IMR-90 (cell line): ENCODE measurements around the gene RBMS2. TPM values are rescaled to one million over a fixed set of nuclear protein-coding genes. Genes with fewer than 3 reads are reported as not detected.

ENCODE experiments used
- ATAC-seq: fragments of 200-7000 bp; cut with Tn5 transposase; 2 replicates; pipeline ENCODE4 v1.9.1; 2020; ENCODE audit warnings: low read depth, mild to moderate bottlenecking, moderate library complexity
- BruUV-seq: library from RNA; stranded (reverse); fragments of 400-500 nt; replicated peaks from 2 replicates; lab custom pipeline; 2021; lab: Mats Ljungman, UMichigan
- CTCF ChIA-PET: fragments of 300-600 bp; formaldehyde crosslinking; extraction: SDS; loops from one replicate; lab custom pipeline; 2021; ENCODE audit warnings: antibody characterized with exemption; lab: Yijun Ruan, JAX
- POLR2A ChIA-PET: fragments of 300-600 bp; sonication (Branson Sonifier 250); formaldehyde crosslinking; loops from one replicate; lab custom pipeline; 2022; ENCODE audit warnings: antibody characterized with exemption; ENCODE audit not compliant: unreplicated experiment; lab: Charles Lee
- DNase-seq: peaks from one replicate; pipeline ENCODE4 v3.0.0; 2013
- H2AFZ ChIP-seq: replicated peaks from 2 replicates; pipeline ENCODE3; 2013; ENCODE audit warnings: low read length, mild to moderate bottlenecking; ENCODE audit not compliant: poor library complexity
- H2AK5ac ChIP-seq: 2 replicates; pipeline ENCODE4 v1.6.1; 2013; ENCODE audit warnings: low read depth, low read length, inconsistent platforms
- H2AK9ac ChIP-seq: replicated peaks from 2 replicates; pipeline ENCODE3; 2013; ENCODE audit warnings: mild to moderate bottlenecking, low read depth, low read length, moderate library complexity; ENCODE audit not compliant: poor library complexity
- H2BK120ac ChIP-seq: 2 replicates; pipeline ENCODE4 v1.6.1; 2013; ENCODE audit warnings: low read depth, low read length, inconsistent platforms
- H2BK15ac ChIP-seq: 3 replicates; pipeline ENCODE4 v1.6.1; 2013; ENCODE audit warnings: low read depth, low read length, inconsistent platforms
- H2BK20ac ChIP-seq: 2 replicates; pipeline ENCODE4 v1.6.1; 2013; ENCODE audit warnings: low read depth, mild to moderate bottlenecking, inconsistent platforms, low read length, moderate library complexity
- H2BK5ac ChIP-seq: 2 replicates; pipeline ENCODE4 v1.6.1; 2013; ENCODE audit warnings: mild to moderate bottlenecking, low read depth, low read length, inconsistent platforms; ENCODE audit not compliant: poor library complexity, severe bottlenecking
- H3K14ac ChIP-seq: replicated peaks from 2 replicates; pipeline ENCODE4 v1.6.1; 2013; ENCODE audit warnings: low read depth, low read length, inconsistent platforms
- H3K18ac ChIP-seq: 2 replicates; pipeline ENCODE4 v1.6.1; 2013; ENCODE audit warnings: low read depth, low read length, control low read depth
- H3K23ac ChIP-seq: 2 replicates; pipeline ENCODE4 v1.6.1; 2013; ENCODE audit warnings: low read depth, low read length, inconsistent platforms
- H3K27ac ChIP-seq: 2 replicates; pipeline ENCODE4 v1.5.1; 2013; ENCODE audit warnings: mild to moderate bottlenecking, control low read depth, low read length; ENCODE audit not compliant: insufficient read depth
- H3K27me3 ChIP-seq: 2 replicates; pipeline ENCODE4 v1.6.1; 2013; ENCODE audit warnings: low read length; ENCODE audit not compliant: control insufficient read depth, insufficient read depth
- H3K36me3 ChIP-seq: 2 replicates; pipeline ENCODE4 v1.6.1; 2013; ENCODE audit warnings: low read length, mixed read lengths; ENCODE audit not compliant: control insufficient read depth, insufficient read depth
- H3K4ac ChIP-seq: 2 replicates; pipeline ENCODE4 v1.6.1; 2013; ENCODE audit warnings: low read depth, low read length, inconsistent platforms
- H3K4me1 ChIP-seq: 2 replicates; pipeline ENCODE4 v1.6.1; 2013; ENCODE audit warnings: low read length, mixed read lengths; ENCODE audit not compliant: control insufficient read depth, insufficient read depth
- H3K4me2 ChIP-seq: 2 replicates; pipeline ENCODE4 v1.6.1; 2013; ENCODE audit warnings: low read depth, mild to moderate bottlenecking, control low read depth, low read length, moderate library complexity
- H3K4me3 ChIP-seq: 2 replicates; pipeline ENCODE4 v1.5.1; 2013; ENCODE audit warnings: low read depth, mild to moderate bottlenecking, control low read depth, low read length, moderate library complexity; ENCODE audit not compliant: insufficient read depth
- H3K56ac ChIP-seq: 2 replicates; pipeline ENCODE4 v1.6.1; 2013; ENCODE audit warnings: low read length, inconsistent platforms; ENCODE audit not compliant: insufficient read depth; ENCODE audit errors: extremely low read depth
- H3K79me1 ChIP-seq, 2 experiments: 2 replicates each; pipeline ENCODE4 v1.6.1; 2013; ENCODE audit warnings: low read length in 2 of 2, inconsistent platforms in 1 of 2, low read depth in 1 of 2
- H3K9ac ChIP-seq: 2 replicates; pipeline ENCODE4 v1.6.1; 2013; ENCODE audit warnings: low read depth, low read length, control low read depth
- H3K9me1 ChIP-seq: 2 replicates; pipeline ENCODE4 v1.6.1; 2013; ENCODE audit warnings: low read length, inconsistent platforms; ENCODE audit not compliant: insufficient read depth
- H3K9me3 ChIP-seq: 2 replicates; pipeline ENCODE4 v1.6.1; 2013; ENCODE audit warnings: low read length; ENCODE audit not compliant: control insufficient read depth, insufficient read depth
- H4K20me1 ChIP-seq: 2 replicates; pipeline ENCODE4 v1.6.1; 2013; ENCODE audit warnings: low read length, inconsistent platforms; ENCODE audit not compliant: insufficient read depth
- H4K5ac ChIP-seq: 2 replicates; pipeline ENCODE4 v1.6.1; 2013; ENCODE audit warnings: mild to moderate bottlenecking, low read depth, low read length, control low read depth
- H4K8ac ChIP-seq, 2 experiments: 2 replicates each; pipeline ENCODE4 v1.6.1; 2013; ENCODE audit warnings: low read depth in 2 of 2, low read length in 2 of 2, control low read depth in 1 of 2, inconsistent platforms in 1 of 2
- H4K91ac ChIP-seq: 2 replicates; pipeline ENCODE4 v1.6.1; 2013; ENCODE audit warnings: low read depth, low read length, inconsistent platforms; ENCODE audit not compliant: insufficient read depth
- BHLHE40 ChIP-seq: fragments of 150-350 bp; IDR thresholded peaks from 2 replicates; pipeline ENCODE4 v1.6.1; 2016; ENCODE audit warnings: mild to moderate bottlenecking, low read depth, low read length
- CEBPB ChIP-seq: IDR thresholded peaks from 2 replicates; pipeline ENCODE4 v1.6.1; 2012; ENCODE audit warnings: low read depth, low read length, improper control_type of control experiment
- CHD1 ChIP-seq: IDR thresholded peaks from 2 replicates; pipeline ENCODE4 v1.6.1; 2012; ENCODE audit warnings: low read depth, low read length, improper control_type of control experiment
- FOS ChIP-seq: fragments of 150-350 bp; IDR thresholded peaks from 2 replicates; pipeline ENCODE4 v1.6.1; 2016; ENCODE audit warnings: low read depth, low read length
- MAFK ChIP-seq: IDR thresholded peaks from 2 replicates; pipeline ENCODE4 v1.6.1; 2012; ENCODE audit warnings: low read depth, low read length, improper control_type of control experiment
- MAZ ChIP-seq: IDR thresholded peaks from 2 replicates; pipeline ENCODE4 v1.6.1; 2012; ENCODE audit warnings: low read depth, mild to moderate bottlenecking, low read length, improper control_type of control experiment, moderate library complexity, borderline replicate concordance
- MXI1 ChIP-seq: IDR thresholded peaks from 2 replicates; pipeline ENCODE4 v1.6.1; 2012; ENCODE audit warnings: low read depth, mild to moderate bottlenecking, low read length, moderate library complexity, borderline replicate concordance
- NFE2L2 ChIP-seq: fragments of 150-350 bp; IDR thresholded peaks from 2 replicates; pipeline ENCODE4 v1.6.1; 2016; ENCODE audit warnings: low read depth, mild to moderate bottlenecking, low read length
- POLR2A ChIP-seq: IDR thresholded peaks from 2 replicates; pipeline ENCODE4 v1.6.1; 2012; ENCODE audit warnings: mild to moderate bottlenecking, low read depth, low read length
- RAD21 ChIP-seq: IDR thresholded peaks from 2 replicates; pipeline ENCODE4 v1.6.1; 2012; ENCODE audit warnings: low read length, improper control_type of control experiment
- RCOR1 ChIP-seq: IDR thresholded peaks from 2 replicates; pipeline ENCODE4 v1.6.1; 2012; ENCODE audit warnings: mild to moderate bottlenecking, low read length, improper control_type of control experiment; ENCODE audit not compliant: insufficient replicate concordance
- RFX5 ChIP-seq: IDR thresholded peaks from 2 replicates; pipeline ENCODE4 v1.8.0; 2012; ENCODE audit warnings: low read depth, mild to moderate bottlenecking, low read length, moderate library complexity
- SMC3 ChIP-seq: fragments of 150-350 bp; IDR thresholded peaks from 2 replicates; pipeline ENCODE4 v1.6.1; 2016; ENCODE audit warnings: low read depth, mild to moderate bottlenecking, antibody characterized with exemption, low read length, moderate library complexity
- WGBS, 2 experiments: methylation state at CpG; one replicate each; pipeline versions ENCODE4 v1.1.5 to v1.1.7; 2013; ENCODE audit warnings: missing lambda C conversion rate in 2 of 2; ENCODE audit not compliant: insufficient read length in 1 of 2; ENCODE audit errors: extremely low coverage in 2 of 2; 5-methylcytosine and 5-hydroxymethylcytosine counted together
- dilution Hi-C: fragments of 300-500 bp; cut with HindIII; formaldehyde crosslinking; loops from one replicate; pipeline ENCODE4 v1.14.3; 2018; ENCODE audit warnings: low sequenced_read_pairs; ENCODE audit not compliant: unreplicated experiment
- in situ Hi-C: fragments of 300-500 bp; cut with MboI; formaldehyde crosslinking; loops from 3 replicates; pipeline ENCODE4 v1.14.3; 2019; ENCODE audit warnings: low sequenced_read_pairs, inconsistent platforms, mixed read lengths
- intact Hi-C: fragments of 100-400 bp; cut with micrococcal nuclease; formaldehyde crosslinking; loops from 2 replicates; pipeline ENCODE4 v1.10.0; 2022
- polyA plus RNA-seq, 3 experiments: library from polyadenylated mRNA; depleted of rRNA; stranded (reverse); fragments of >200 nt; gene quantifications; 2 replicates each; pipeline ENCODE4 v1.2.3, GENCODE V29; 2012; ENCODE audit warnings: low replicate concordance in 1 of 3
- total RNA-seq: library from RNA; depleted of rRNA; stranded (reverse); fragments of >200 nt; gene quantifications from 2 replicates; pipeline ENCODE4 v1.2.3, GENCODE V29; 2012
- TF ChIP-seq, protein P1 (sequence below): fragments of 150-350 bp; IDR thresholded peaks from 2 replicates; pipeline ENCODE4 v1.6.1; 2017; ENCODE audit warnings: mild to moderate bottlenecking, antibody characterized with exemption, low read length, low read depth
- TF ChIP-seq, protein P2 (sequence below): conservative IDR thresholded peaks from 2 replicates; pipeline ENCODE4 v1.5.1; 2012; ENCODE audit warnings: mild to moderate bottlenecking, low read depth, low read length, improper control_type of control experiment
- TF ChIP-seq, protein P3 (sequence below): fragments of 150-350 bp; IDR thresholded peaks from 2 replicates; pipeline ENCODE4 v1.6.1; 2016; ENCODE audit warnings: low read depth, mild to moderate bottlenecking, low read length, moderate library complexity, borderline replicate concordance

Gene RBMS2
- total and polyA plus RNA-seq, 2 of the 4 experiments (the other 2 are of a cell fraction), result 38.0 to 43.6 TPM

DNA sequence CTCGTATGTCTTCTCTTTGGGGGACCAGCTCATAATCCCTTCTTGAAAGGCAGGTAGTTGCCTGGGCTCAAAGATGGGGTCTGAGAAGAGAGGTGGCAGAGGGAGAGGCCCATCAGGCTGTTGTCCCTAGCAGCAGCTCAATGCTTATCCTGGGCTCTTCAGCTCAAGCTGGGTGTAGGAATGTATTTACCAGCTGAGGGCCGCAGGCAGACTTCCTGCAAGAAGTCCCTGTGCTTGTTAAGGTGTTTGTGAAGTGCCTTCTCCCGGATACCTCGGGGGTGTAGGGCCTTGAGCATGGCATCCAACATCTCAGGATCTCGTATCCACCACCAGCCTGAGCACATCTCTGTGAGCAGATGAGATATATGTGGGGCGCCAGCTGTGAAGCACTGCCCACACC lies 79.1 kb downstream of the RBMS2 start:
- H3K27me3 ChIP-seq, result no peaks in the 10 kb centered on the region

More for the DNA sequence above, 79.1 kb downstream of the RBMS2 start:
- ATAC-seq (no peak), DNase-seq (no peak)
- Histone ChIP-seq H2AK5ac (no peak overlapping the region), H3K14ac (no peak overlapping the region), H2BK15ac (no peak overlapping the region), H2BK20ac (no peak overlapping the region), H4K91ac (no peak overlapping the region), H2AK9ac (no peak overlapping the region), H3K4ac (no peak overlapping the region), H3K4me1 (peaks cover 4% of the 10 kb centered on the region; the same call in 1 of the 2 replicates), H3K9me3 (no peaks in the 10 kb centered on the region), H2BK5ac (no peak overlapping the region), H3K79me1 (peaks cover 0 to 22% of the 10 kb centered on the region in 2 experiments; a peak in 3 of 4 replicates), H3K9ac (no peak overlapping the region), H2AFZ (no peak overlapping the region), H4K5ac (no peak overlapping the region), H4K20me1 (peaks cover 6% of the 10 kb centered on the region; the same call in 1 of the 2 replicates), H3K9me1 (0 out of 2 replicates have a peak, but pooled peaks cover 3% of the 10 kb centered on the region), H3K27ac (no peak overlapping the region), H3K23ac (no peak overlapping the region), H2BK120ac (no peak overlapping the region), H3K56ac (no peak overlapping the region), H3K36me3 (peaks cover 83% of the 10 kb centered on the region), H3K4me3 (no peak overlapping the region), H4K8ac (no peak overlapping the region), H3K4me2 (no peak overlapping the region), H3K18ac (no peak overlapping the region)
- WGBS, 2 experiments, result no CpG with 5 or more reads among the region's 6 CpGs
- in situ Hi-C loops, result no loop called here
- dilution Hi-C loops, result no loop called here
- POLR2A ChIA-PET, result no interaction called here
- no TSS peak for BruUV-seq
- CTCF ChIA-PET, result interaction anchor here (0.7 to 0.9 kb wide), 2 partner anchors 36 to 41 kb away, joined by 3 to 4 read pairs; no protein-coding TSS in a partner anchor
- intact Hi-C loops, result no loop called here
- TF ChIP-seq MXI1, result no peak
- TF ChIP-seq, protein P1, sequence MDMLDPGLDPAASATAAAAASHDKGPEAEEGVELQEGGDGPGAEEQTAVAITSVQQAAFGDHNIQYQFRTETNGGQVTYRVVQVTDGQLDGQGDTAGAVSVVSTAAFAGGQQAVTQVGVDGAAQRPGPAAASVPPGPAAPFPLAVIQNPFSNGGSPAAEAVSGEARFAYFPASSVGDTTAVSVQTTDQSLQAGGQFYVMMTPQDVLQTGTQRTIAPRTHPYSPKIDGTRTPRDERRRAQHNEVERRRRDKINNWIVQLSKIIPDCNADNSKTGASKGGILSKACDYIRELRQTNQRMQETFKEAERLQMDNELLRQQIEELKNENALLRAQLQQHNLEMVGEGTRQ, result no peak
- TF ChIP-seq RCOR1, result no peak
- TF ChIP-seq, protein P2, sequence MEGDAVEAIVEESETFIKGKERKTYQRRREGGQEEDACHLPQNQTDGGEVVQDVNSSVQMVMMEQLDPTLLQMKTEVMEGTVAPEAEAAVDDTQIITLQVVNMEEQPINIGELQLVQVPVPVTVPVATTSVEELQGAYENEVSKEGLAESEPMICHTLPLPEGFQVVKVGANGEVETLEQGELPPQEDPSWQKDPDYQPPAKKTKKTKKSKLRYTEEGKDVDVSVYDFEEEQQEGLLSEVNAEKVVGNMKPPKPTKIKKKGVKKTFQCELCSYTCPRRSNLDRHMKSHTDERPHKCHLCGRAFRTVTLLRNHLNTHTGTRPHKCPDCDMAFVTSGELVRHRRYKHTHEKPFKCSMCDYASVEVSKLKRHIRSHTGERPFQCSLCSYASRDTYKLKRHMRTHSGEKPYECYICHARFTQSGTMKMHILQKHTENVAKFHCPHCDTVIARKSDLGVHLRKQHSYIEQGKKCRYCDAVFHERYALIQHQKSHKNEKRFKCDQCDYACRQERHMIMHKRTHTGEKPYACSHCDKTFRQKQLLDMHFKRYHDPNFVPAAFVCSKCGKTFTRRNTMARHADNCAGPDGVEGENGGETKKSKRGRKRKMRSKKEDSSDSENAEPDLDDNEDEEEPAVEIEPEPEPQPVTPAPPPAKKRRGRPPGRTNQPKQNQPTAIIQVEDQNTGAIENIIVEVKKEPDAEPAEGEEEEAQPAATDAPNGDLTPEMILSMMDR, result no peak
- no peak for TF ChIP-seq RFX5
- no peak for TF ChIP-seq CHD1
- no peak for TF ChIP-seq MAZ
- TF ChIP-seq NFE2L2, result no peak
- no peak for TF ChIP-seq BHLHE40
- TF ChIP-seq RAD21, result no peak
- TF ChIP-seq MAFK, result no peak
- TF ChIP-seq, protein P3, sequence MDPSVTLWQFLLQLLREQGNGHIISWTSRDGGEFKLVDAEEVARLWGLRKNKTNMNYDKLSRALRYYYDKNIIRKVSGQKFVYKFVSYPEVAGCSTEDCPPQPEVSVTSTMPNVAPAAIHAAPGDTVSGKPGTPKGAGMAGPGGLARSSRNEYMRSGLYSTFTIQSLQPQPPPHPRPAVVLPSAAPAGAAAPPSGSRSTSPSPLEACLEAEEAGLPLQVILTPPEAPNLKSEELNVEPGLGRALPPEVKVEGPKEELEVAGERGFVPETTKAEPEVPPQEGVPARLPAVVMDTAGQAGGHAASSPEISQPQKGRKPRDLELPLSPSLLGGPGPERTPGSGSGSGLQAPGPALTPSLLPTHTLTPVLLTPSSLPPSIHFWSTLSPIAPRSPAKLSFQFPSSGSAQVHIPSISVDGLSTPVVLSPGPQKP, result no peak
- no peak for TF ChIP-seq FOS
- no peak for TF ChIP-seq SMC3
- TF ChIP-seq CEBPB, result no peak
- TF ChIP-seq POLR2A, result no peak
